EL (cell line): ENCODE measurements around the gene CSH1.
"Not testable (repeated sequence)": the region's sequence is repeated elsewhere in the genome, so short reads cannot be mapped to it uniquely, and the experiment has no call there.

Experiments
- DNase-seq: peaks from one replicate; pipeline ENCODE4 v3.0.0-alpha.2; 2016

CSH1 gene

GRCh38 chr17:63896524-63897354, at the start of gene CSH1:
CSH1 (minus strand) TSS chr17:63896574; CDS start chr17:63896511, 63 bp downstream.
- DNase-seq: not testable (repeated sequence)

DNA sequence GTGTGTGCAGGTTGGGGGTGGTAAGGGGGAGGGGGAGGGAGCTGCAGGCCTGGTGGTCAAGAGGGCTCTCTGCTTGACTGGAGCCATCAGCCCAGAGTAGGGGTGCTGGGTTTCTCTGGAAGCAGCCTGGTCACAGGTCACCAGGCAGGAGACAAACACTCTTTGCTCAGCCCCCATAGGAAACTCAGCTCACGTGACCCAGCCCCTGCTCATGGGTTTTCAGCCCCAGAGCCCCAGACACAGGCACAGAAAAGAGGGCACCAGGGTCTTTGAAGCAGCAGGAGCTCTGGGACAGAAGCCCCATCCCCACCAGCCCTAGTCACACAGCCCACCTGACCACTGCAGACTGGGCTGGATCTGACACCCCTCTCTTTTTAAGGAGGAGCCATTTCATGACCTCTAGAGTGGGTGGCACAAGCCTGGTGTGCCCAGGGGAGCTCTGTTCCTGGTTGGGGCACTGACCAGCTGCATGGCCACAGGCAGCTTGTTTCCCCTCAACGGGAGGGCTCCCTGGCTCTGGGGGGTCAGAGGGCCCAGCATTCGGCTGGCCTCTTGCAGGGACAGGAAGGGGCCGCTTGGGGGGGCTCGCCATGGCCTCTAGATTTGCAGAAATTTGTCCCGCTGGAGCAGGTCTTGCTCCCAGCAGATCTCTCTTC, 49.5 kb upstream of the CSH1 start:
- no peak for DNase-seq

GRCh38 chr17:63944736-63945499, 48.5 kb upstream of the CSH1 start:
- no peak for DNase-seq

DNA sequence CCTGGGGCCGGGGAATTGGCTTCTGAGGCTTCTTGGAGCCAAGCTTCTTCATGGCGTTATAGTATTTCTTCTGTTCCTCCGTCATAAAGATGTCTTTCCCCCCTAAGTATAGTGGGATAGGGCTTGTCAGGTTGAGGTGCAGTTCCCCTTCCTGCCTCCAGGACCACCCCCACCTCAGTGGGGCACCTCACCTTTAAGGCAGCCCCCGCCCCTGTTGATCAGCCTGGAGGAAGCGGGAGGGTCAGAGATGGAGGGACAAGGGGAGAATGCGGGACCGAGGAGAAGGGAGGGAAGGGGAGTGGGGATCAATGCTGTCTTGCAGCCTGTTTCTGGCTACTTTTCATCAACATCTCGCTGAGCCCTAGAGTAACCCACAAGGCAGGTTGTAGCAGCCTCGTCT, 47.4 kb upstream of the CSH1 start:
- no peak for DNase-seq

- DNase-seq: no peak
These were observed 46.1 kb upstream of the CSH1 start for GRCh38 chr17:63942309-63942985.

DNA sequence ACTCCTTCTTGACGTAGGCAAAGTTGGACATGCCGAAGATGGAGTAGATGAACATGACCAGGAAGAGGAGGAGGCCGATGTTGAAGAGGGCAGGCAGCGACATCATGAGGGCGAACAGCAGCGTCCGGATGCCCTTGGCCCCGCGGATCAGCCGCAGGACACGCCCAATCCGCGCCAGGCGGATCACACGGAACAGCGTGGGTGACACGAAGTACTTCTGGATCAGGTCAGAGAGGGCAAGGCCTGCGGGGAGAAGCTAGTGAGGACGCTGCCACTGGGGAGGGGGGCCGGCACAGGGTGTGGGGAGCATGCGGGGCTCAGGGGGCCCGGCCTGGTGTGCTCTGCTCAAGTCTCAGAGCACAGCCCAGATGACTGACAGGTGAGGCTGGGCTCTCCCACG, 45.4 kb upstream of the CSH1 start:
- DNase-seq: no peak

- no peak for DNase-seq
These were observed 44.8 kb upstream of the CSH1 start for GRCh38 chr17:63941162-63941561.

DNA sequence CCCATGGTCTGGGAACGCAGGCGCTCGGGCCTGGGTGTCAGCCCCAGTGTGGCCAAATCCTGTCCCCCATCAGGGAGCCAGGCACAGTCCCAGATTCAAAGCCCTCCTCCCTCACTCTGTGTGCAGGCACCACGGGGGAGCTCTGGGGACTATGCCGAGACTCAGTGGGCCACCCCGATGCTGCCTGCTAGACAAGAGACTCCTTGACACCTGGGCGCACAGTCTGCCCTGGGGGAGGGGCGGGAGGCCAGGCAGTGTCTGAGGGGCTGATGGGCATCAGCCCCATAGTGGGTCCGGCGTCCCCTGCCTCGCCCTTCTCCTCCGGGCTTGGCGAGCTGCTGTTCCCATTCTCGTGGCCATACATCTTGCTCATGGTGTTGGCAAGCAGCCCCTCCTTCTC, 44.2 kb upstream of the CSH1 start:
- no peak for DNase-seq

DNA sequence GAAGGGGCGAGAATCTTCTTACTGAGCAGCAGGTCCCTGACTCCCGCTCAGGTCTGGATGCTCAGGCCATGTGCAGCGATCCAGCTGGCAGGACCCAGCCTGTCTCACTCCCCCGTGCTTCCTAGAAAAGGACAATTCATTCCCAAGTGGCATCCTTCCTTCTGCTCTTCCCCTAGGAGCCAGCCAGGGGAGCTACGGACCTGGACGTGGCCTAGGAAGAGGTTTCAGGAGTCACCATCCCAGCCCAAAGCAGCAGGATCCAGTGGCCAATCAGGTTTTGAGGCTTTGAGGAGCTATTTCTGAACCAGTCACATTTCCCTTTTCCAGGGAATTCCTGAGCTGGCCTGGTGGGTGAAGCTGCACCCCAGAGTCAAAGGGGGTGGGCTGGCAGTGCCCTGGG, 43.5 kb upstream of the CSH1 start:
- DNase-seq: no peak

DNA sequence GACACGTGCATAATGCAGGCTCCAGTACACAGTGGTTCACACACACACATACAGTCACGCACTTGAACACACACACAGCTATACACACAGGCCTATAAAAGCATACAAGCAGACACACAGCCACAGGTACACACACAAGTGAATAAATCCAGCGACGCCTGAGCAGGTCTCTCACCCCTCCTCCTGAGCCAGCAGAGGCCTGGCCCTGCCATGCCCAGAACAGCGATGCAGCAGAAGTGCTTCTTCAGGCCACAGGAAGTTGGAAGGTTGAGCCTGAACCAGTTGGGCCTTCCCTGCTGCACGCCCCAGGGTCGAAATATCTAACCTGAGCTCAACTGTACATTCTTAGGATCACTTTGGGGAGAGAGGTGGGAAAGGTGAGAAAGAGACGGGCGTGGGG, 43.0 kb upstream of the CSH1 start:
- DNase-seq: no peak

GRCh38 chr17:63937920-63938319, 41.5 kb upstream of the CSH1 start:
- no peak for DNase-seq

DNA sequence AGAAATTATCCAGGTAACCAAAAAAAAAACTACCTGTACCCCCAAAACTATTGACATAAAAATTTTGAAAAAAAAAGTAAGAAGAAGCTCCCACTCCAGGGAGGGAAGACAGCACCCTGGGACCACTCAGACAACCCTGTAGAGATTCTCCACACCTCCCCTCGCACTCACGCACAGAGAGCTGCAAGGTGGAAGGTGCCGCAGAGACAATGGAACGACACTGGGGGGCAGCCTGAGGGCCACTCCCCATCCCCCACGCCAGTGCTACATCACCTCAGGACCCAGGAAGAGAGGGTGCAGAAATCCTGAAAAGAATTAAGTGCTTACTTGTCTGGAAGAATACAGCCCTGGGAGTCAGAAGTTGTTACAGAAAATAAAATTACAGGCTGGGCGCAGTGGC, 40.9 kb upstream of the CSH1 start:
- DNase-seq: no peak

DNA sequence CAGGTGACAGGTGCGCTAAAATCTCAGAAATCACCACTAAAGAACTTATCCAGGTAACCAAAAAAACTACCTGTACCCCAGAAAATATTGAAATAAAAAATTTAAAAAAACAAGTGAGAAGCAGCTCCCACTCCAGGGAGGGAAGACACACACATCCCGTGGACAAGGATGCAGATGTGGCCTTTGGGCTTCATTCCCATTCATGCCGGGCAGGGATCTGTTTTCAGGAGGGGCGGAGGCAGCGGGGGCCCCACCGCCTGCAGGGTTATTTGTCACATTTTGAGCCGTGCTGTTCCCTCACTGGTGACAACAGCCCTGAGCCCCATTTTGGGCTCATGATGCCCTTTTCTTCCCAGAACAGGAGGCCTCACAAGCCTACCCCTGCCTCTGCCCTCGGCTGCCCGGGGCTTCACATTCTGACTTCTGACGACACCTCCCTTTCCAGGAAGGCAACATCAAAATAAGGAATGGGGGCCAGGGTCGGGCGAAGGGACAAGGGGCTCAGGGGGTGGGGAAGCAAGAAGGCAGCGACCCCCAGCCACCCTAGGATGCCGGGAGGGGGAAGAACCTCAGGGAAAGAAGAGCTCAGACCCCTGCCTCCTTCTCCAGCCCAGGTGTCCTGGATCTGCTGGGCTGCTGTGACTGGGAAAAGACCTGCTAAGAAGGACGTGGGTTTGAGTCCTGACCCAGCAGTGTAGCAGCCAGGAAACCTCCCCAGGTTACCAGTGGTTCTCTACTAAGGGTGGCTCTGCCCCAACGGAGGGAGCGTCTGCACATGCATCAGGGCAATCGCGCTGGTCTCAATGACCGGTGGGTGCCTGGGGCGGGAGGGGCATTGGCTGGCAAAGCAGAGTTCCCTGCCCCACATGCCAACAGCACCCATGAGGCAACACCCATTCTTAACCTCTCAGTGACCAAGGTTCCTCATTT, 38.1 kb upstream of the CSH1 start:
- DNase-seq: no peak

DNA sequence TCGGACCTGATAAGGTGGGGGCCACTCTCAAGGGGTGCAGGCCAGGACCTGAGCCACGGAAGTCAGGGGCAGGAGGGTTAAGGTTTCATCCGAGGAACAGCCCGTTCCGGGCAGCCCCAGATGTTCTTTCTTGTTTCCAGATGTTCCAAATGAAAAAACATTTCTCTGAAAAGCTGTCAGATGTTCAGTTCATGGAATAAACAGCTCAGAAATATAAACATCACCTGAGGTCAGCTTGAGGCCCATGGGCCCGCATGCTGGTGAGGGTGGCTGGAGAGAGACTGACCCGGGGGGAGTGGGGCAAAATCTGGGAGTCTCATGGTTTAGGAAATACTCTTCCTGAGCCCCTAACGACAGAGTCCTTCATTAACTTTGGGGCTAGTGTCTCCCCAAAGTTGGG, 37.2 kb upstream of the CSH1 start:
- no peak for DNase-seq

GRCh38 chr17:63932721-63933120, 36.3 kb upstream of the CSH1 start:
- no peak for DNase-seq

DNA sequence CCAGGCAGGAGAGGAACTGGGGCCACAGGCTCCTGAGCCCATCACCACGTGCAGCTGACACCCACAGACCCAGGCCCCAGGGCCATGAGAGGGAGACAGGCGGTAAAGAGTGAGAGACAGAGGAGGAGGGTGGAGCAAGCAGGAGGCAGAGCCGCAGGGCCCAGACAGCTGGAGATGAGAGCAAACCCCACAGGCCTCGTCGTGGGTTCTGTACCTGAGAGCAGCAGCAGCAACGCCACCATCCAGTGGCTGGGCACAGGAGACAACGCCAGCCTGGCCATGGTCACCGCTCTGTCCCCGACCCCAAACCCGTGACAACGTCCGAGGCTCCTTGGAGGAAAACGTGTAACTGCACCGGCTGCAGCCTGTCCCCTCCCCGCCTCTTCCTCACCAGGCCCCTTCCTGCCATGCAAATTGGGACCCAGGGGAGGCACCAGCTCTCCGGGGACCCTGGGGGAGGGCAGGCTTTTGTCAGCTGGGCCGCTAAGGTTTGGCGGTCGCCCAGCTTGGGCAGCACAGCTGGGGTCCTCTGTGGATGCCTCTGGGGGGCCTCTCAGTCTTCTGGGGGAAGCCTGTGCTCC, 35.7 kb upstream of the CSH1 start, which contains the start of gene CD79B:
TSS of gene CD79B (minus strand) at position 351 of the 581 bp plus-strand sequence. CDS start at position 281, 70 bp downstream.
- no peak for DNase-seq

DNA sequence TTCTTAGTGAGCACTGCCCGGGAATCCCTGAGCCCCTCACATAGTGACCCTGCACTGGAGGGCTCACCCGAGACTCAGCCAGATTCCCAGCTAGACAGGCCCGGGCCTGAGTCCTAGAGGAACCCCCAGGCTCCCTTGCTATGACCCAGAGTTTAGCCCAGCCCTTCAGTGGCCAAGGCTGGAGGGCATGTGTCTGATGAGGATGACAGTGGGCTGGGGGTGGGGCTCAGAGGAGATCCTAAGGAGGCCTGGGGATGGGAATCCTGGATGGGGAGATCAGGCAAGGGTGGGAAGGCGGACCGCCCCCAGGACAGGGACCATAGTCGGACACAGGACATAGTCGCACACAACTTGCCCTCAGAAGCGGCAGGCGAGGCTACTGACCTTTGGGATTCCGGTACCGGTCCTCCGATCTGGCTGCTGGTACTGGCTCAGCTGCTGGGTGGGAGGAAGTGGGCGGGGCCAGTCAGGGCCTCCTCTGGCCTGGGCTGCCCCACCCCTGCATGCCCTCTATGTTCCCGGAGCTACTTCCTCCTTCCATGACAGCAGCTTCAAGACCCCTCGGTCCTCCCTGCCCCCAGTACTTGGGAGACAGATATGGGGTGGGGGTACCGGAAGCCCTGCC, 34.7 kb upstream of the CSH1 start:
- peak; percentile 32 for DNase-seq

- DNase-seq: no peak
These were observed 33.7 kb upstream of the CSH1 start for GRCh38 chr17:63929860-63930766.

DNA sequence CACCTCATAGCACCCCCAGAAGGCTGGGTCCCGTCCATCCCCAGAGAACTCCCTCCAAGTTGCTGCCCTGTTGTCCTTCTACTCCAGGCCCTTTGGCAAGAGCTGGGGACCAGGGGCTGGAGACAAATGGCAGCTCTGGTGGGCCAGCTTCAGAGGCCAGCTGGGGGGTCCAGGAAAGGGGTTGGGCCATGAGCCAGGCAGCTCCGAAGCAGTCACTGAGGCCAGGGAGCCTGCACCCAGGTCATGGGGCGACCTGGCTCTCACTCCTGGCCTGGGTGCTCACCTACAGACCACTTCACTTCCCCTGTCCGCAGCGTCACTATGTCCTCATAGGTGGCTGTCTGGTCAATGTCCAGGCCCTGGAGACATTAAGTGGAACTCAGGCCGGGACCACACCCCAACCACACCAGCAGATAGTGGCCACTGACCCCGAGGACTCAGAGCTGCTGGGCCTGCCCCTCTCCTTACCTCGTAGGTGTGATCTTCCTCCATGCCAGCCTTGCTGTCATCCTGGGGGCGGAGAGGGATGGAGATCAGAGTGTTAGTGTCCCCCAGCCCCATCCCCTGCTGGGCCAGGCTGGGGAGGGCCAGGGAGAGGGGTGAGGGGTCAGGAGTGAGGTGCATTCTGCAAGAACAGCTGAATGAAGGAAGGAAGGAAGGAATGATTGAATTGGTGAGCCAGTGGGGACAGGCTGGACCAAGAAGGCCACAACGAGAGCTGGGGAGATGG, 32.8 kb upstream of the CSH1 start:
- DNase-seq: no peak
